ENCODE results near the gene WDR36. TPM values are rescaled to one million over a fixed set of nuclear protein-coding genes. Genes with fewer than 3 reads are reported as not detected.

Gene WDR36
- total RNA-seq, 2 donors from 2014 or later, result 21.0 to 22.4 TPM

Other genes with a start within 250 kb of the WDR36 start
- gene TSLP, start 20.6 kb upstream of the WDR36 start, total RNA-seq, result 1 to 10 TPM in 1 of 2 donors, under 1 TPM in 1; 0.97 to 1.0 TPM
- 10 to 100 TPM in 1 of 2 donors, 1 to 10 TPM in 1; 6.7 to 14.0 TPM for gene CAMK4, start 132.0 kb downstream of the WDR36 start, total RNA-seq

All from prostate gland (tissue), 2 donors.